Measurements from ENCODE around the gene NDUFS6.

GRCh38 chr5:1788200-1788599 is 13.0 kb upstream of the NDUFS6 start:
- TF ChIP-seq CTCF (IDR thresholded peaks at IDR 0.05 in 8 of 11, conservative IDR thresholded peaks at IDR 0.05 in 3 of 11): no peak
- no peak for TF ChIP-seq POLR2A (IDR thresholded peaks at IDR 0.05)
- no peak for TF ChIP-seq POLR2AphosphoS5 (IDR thresholded peaks at IDR 0.05)
